Measurements from ENCODE around the gene MRPL22. TPM values are rescaled to one million over a fixed set of nuclear protein-coding genes. Genes with fewer than 3 reads are reported as not detected.

The MRPL22 gene
- total RNA-seq, 1 donor from 2014 or later = 34.6 TPM

GRCh38 chr5:154989626-154990025 lies 48.8 kb downstream of the MRPL22 start:
- DNase-seq (ENCODE audit: low spot score) = no peak
- Mint-ChIP-seq H3K27me3 (ENCODE audit: low read depth) (peaks cover 5% of the 10 kb centered on the region), H3K9me3 (ENCODE audit: low read depth) (no peaks in the 10 kb centered on the region), H3K36me3 (ENCODE audit: low read depth) (no peaks in the 10 kb centered on the region), H3K4me1 (ENCODE audit: low read depth) (no peaks in the 10 kb centered on the region), H3K27ac (ENCODE audit: unreplicated experiment) (no peak overlapping the region), H3K4me3 (ENCODE audit: unreplicated experiment) (no peak overlapping the region)
- no peak for TF ChIP-seq CTCF (IDR thresholded peaks at IDR 0.05)

- no peaks in the 10 kb centered on the region for H3K36me3 Mint-ChIP-seq (ENCODE audit: low read depth)
- H3K27me3 Mint-ChIP-seq (ENCODE audit: low read depth) = peaks cover 6% of the 10 kb centered on the region
- no peak overlapping the region for H3K27ac Mint-ChIP-seq (ENCODE audit: unreplicated experiment)
These were observed 52.6 kb downstream of the MRPL22 start for GRCh38 chr5:154993461-154993860.

GRCh38 chr5:154995679-154996078 lies 54.8 kb downstream of the MRPL22 start:
- TF ChIP-seq CTCF (IDR thresholded peaks at IDR 0.05) = peak; percentile 15
- Mint-ChIP-seq H3K27ac (ENCODE audit: unreplicated experiment) (no peak overlapping the region), H3K27me3 (ENCODE audit: low read depth) (peaks cover 13% of the 10 kb centered on the region), H3K4me1 (ENCODE audit: low read depth) (no peaks in the 10 kb centered on the region), H3K36me3 (ENCODE audit: low read depth) (peaks cover 2% of the 10 kb centered on the region), H3K9me3 (ENCODE audit: low read depth) (peaks cover 9% of the 10 kb centered on the region), H3K4me3 (ENCODE audit: unreplicated experiment) (no peak overlapping the region)
- no peak for DNase-seq (ENCODE audit: low spot score)

More at GRCh38 chr5:154993461-154993860, 52.6 kb downstream of the MRPL22 start:
- H3K4me3 Mint-ChIP-seq (ENCODE audit: unreplicated experiment) = no peak overlapping the region
- H3K4me1 Mint-ChIP-seq (ENCODE audit: low read depth) = no peaks in the 10 kb centered on the region
- H3K9me3 Mint-ChIP-seq (ENCODE audit: low read depth) = no peaks in the 10 kb centered on the region
- DNase-seq (ENCODE audit: low spot score) = no peak
- TF ChIP-seq CTCF (IDR thresholded peaks at IDR 0.05) = no peak

- Mint-ChIP-seq H3K36me3 (ENCODE audit: low read depth) (peaks cover 2% of the 10 kb centered on the region), H3K4me3 (ENCODE audit: unreplicated experiment) (no peak overlapping the region), H3K9me3 (ENCODE audit: low read depth) (peaks cover 9% of the 10 kb centered on the region), H3K27me3 (ENCODE audit: low read depth) (peaks cover 17% of the 10 kb centered on the region), H3K4me1 (ENCODE audit: low read depth) (no peaks in the 10 kb centered on the region), H3K27ac (ENCODE audit: unreplicated experiment) (no peak overlapping the region)
- no peak for TF ChIP-seq CTCF (IDR thresholded peaks at IDR 0.05)
- no peak for DNase-seq (ENCODE audit: low spot score)
These were observed 56.9 kb downstream of the MRPL22 start for GRCh38 chr5:154997746-154998145.

GRCh38 chr5:154999865-155000264 lies 59.0 kb downstream of the MRPL22 start:
- no peak overlapping the region for H3K27ac Mint-ChIP-seq (ENCODE audit: unreplicated experiment)
- H3K36me3 Mint-ChIP-seq (ENCODE audit: low read depth) = peaks cover 2% of the 10 kb centered on the region
- H3K9me3 Mint-ChIP-seq (ENCODE audit: low read depth) = peaks cover 9% of the 10 kb centered on the region
- peaks cover 18% of the 10 kb centered on the region for H3K27me3 Mint-ChIP-seq (ENCODE audit: low read depth)
- no peak overlapping the region for H3K4me3 Mint-ChIP-seq (ENCODE audit: unreplicated experiment)
- H3K4me1 Mint-ChIP-seq (ENCODE audit: low read depth) = no peaks in the 10 kb centered on the region
- no peak for TF ChIP-seq CTCF (IDR thresholded peaks at IDR 0.05)
- no peak for DNase-seq (ENCODE audit: low spot score)
